GM18909 (cell line): ENCODE measurements around the gene PAQR8.

Source experiments
- ATAC-seq: cut with Tn5 transposase; IDR thresholded peaks from one replicate; pipeline ENCODE4 v1.9.1; 2021; ENCODE audit warnings: mild to moderate bottlenecking; ENCODE audit not compliant: unreplicated experiment, poor library complexity

PAQR8 gene

DNA sequence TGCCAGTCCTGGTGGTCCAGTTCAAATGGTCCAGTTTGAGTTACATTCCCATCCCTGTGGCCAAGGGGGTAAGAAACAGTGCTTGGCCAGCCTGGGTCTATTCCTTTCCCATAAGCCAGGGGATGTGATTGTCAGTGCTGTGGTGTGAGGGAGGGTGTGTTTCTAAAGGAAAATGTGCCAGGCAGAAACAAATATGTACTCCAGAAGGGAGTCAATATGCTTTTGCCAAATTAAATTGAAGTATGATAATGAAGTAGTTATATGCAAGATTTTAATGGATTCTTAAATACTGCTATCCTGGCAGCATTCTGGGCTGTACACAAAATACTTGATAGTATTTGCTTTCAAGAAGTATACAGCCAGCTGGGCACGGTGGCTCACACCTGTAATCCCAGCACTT lies 16.6 kb upstream of the PAQR8 start:
- no peak for ATAC-seq

DNA sequence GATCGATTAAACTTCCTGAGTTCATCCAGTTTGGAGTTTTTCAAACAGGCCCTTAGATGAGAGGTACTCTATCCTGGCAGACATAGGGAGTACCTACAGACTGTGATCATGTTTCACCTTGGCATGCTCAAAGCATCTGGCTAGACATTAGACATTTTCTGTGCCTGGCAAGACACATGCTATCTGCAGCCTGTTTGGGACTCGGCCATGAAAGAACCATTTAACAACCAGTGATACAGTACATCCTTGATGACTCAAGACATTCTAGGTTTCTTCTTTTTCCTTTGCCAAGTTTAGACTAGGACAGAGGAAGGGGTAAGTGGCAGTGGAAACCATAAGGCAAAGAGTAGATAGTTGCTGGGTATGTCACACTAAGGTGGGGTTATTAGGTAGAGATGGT lies 15.4 kb upstream of the PAQR8 start:
- no peak for ATAC-seq

- ATAC-seq = no peak
Observed at GRCh38 chr6:52347818-52348217, 14.1 kb upstream of the PAQR8 start.

GRCh38 chr6:52351879-52352238 lies 10.1 kb upstream of the PAQR8 start:
- no peak for ATAC-seq

GRCh38 chr6:52352239-52353018 lies 9.5 kb upstream of the PAQR8 start:
- peak; percentile 92 for ATAC-seq

- no peak for ATAC-seq
Observed at GRCh38 chr6:52356017-52356416, 5.9 kb upstream of the PAQR8 start.

- ATAC-seq = no peak
Observed at GRCh38 chr6:52359403-52359802, 2.5 kb upstream of the PAQR8 start.

GRCh38 chr6:52360028-52360427 lies 1.9 kb upstream of the PAQR8 start:
- ATAC-seq = no peak

DNA sequence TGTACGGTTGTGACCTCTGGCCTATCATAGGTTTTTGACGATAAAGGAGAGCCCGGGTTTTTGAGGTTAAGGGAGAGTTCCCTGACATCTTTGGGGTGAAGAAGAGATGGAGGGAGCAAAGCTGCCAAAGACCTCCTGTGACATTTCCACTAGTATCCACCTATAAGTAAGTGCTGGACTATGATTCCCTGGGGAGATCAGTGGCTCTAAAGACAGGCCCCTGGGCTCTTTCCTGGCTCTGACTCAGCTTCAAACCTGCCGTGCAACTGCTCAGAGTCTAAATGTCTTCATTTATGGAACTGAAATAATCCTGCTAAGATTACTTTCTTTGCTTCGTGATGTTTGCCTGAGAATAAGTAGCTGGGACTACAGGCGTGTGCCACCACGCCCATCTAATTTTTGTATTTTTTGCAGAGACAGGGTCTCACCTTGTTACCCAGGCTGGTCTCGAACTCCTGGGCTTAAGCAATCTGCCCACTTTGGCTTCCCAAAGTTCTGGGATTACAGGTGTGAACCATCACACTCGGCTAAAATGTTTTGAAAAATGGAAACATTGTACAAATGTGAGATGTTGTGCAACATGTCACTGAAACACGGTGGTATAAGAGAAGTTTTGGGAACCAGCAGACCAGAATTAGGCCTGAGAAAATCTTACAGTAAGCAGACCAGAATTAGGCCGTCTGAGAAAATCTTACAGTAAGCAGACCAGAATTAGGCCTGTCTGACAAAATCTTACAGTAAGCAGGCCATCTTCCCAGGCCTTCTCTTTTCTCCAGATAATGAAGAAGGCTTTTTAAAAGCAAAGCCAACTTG lies 1.1 kb upstream of the PAQR8 start:
- ATAC-seq = no peak

- ATAC-seq = no peak
Observed at GRCh38 chr6:52361414-52361944, 472 bp upstream of the PAQR8 start.

GRCh38 chr6:52362443-52363227 lies 684 bp downstream of the PAQR8 start:
- peak; percentile 49 for ATAC-seq

- no peak for ATAC-seq
Observed at GRCh38 chr6:52363228-52363867, 1.4 kb downstream of the PAQR8 start.

DNA sequence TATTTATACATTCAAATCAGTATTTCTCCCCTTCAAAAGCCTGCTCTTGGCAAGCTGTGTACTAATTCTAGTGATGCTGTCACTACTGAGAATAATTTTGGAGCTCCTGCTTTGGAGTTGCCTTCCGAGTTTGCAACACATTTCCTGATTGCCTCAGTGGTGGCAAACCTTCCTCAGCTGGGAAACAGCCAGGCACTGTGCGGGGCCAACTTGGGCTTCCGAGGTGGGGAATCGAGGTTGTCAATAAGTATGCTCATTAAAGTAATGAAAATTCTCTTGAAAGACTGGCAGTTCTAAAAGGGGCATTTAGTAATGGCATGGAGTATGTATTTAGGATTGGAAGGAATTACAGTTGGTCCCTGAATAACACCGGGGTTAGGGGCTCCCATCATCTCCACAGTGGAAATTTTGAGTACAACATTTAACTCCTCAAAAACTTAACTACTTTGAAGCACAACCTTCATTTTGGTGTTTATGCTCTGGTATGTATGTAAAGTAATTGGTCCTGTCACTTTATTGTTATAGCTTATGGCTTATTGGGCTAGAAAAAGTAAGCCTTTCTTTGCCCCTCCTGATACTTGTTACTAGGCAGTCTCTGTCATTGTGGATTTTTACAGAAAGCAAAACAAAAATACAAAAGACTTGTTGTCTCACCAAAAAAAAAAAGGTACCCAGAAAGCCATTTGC lies 2.7 kb downstream of the PAQR8 start:
- ATAC-seq = no peak

DNA sequence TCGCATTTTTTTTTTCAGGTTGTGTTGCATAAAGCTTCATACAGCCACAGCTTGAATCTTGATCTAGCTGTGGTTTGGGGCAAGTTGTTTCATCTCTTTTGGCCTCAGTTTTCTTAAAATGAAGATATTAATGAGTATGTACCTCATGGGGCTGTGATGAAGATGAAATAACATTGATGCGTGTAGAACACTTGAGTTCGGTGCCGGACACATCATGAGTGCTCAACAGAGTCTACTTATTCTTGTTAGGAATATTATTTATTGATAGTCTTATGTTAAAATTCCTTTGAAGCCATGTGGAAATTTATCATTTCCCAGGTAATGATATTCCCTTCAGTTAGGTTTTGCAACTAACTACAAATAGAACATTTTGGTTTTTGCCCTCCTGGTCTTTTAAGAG lies 3.4 kb downstream of the PAQR8 start:
- no peak for ATAC-seq

DNA sequence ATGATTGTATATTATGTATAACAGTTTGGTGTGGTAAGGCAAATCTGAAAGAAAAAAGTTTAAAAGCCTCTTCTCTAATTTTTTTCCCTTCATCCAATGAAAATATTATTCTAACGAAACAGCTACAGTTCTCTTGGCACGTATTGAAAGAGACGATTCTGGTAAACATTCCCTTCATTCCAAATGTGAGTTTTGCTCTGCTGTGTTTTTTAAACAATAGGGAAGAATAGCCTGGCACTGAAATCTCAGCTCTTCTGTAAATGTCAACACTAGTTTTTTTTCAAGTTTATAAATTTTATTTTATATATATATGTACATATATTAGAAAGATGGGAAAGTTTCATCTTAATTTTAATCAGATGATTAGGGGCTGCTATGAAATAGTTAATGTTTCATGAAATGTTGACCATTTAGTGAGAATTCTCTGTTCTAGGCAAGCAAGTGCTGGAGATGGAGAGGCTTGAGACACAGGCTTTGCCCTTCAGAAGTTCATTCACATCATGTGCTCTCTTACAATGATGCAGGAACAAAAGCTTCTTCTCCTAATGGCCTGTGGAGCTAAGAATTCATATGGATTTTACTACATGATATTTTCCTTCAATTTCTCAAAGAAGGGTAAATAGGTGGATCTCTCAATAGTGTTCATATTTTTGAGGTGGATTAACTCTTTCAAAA lies 4.1 kb downstream of the PAQR8 start:
- ATAC-seq = no peak

GRCh38 chr6:52368002-52368401 lies 6.1 kb downstream of the PAQR8 start:
- no peak for ATAC-seq

DNA sequence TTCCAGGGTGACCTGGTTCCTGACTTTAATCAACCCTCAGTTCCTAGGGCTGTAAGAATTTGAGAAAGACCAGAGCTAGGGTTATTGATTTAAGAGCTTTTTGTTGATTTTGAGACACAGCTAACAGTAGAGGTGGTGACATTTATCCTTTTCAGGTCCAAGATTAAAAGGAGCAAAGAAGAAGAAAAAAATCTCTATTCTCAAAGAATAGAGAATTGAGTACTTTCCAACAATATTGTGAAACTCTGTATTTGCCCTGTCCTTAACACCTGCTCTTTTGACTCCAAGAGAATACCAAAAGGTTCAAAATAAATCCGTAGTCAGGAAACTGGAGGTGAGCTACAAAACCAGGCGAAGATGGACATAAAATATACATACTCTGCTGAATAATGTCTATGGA lies 7.3 kb downstream of the PAQR8 start:
- ATAC-seq = no peak

DNA sequence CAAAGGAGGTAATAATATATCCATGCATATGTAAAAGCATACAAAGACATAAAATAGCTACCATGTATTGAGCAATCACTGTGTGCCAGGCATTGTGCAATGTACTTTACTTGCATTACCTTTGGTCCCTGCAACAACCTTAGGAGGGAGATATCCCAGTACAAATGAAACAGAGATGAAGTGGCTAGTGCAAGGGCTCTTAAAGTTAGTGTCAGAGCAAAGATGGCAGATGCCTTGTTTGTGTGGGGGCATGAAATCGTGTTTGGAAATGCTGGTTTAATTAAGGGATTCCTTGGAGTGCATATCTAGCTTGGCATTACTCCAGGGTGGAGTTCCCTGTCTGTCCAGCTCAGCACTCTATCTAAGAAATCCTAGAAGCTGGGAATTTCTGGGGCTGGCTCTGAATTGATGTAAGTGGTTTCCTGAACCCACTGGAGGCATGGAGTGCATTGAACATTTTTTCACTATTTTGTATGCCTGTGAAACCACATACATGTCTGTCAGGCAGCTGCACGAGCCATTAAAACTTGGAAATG lies 9.8 kb downstream of the PAQR8 start:
- ATAC-seq = no peak

GRCh38 chr6:52373151-52373690 lies 11.3 kb downstream of the PAQR8 start:
- ATAC-seq = no peak
